H1 (cell line): ENCODE results near the gene WBP1L. TPM values are rescaled to one million over a fixed set of nuclear protein-coding genes. Genes with fewer than 3 reads are reported as not detected.

Experiments used
- CHD7 ChIP-seq: fragments of 300-600 bp; sonication (generic); IDR thresholded peaks from 2 replicates; pipeline ENCODE4 v1.7.1; 2012; ENCODE audit warnings: low read length, moderate library complexity, mild to moderate bottlenecking, inconsistent platforms; ENCODE audit not compliant: insufficient replicate concordance
- CTCF ChIP-seq, 3 experiments: IDR thresholded peaks; 1 replicate in 2 of 3; 2 replicates in 1 of 3; pipeline versions ENCODE4 v1.5.1 to v1.6.1; 2011; ENCODE audit warnings: low read length in 3 of 3, mild to moderate bottlenecking in 3 of 3, inconsistent platforms in 2 of 3, low read depth in 1 of 3, moderate library complexity in 1 of 3; ENCODE audit not compliant: insufficient read depth in 1 of 3; ENCODE audit errors: control extremely low read depth in 1 of 3
- MAX ChIP-seq: IDR thresholded peaks from 2 replicates; pipeline ENCODE4 v1.6.1; 2012; ENCODE audit warnings: inconsistent platforms
- polyA plus RNA-seq, 7 experiments: library from polyadenylated mRNA; depleted of rRNA in 3 of 7; stranded (reverse) in 5 of 7; unstranded in 2 of 7; fragments of >200 nt in 5 of 7; fragments of 200-250 nt in 2 of 7; gene quantifications; 1 replicate in 5 of 7; 2 replicates in 1 of 7; 4 replicates in 1 of 7; pipeline versions ENCODE4 v1.2.1 to v1.2.3, GENCODE V29; 2011 to 2013; ENCODE audit warnings: missing spikeins in 2 of 7, mixed read lengths in 2 of 7
- total RNA-seq: library from RNA; stranded (reverse); fragmentation: NEBNext Ultra II Directional; extraction: Animal tissue kit (Norgen Biotek cat#: 25700); gene quantifications from 2 replicates; pipeline ENCODE4 v1.2.1, GENCODE V29; 2021

WBP1L gene
- total and polyA plus RNA-seq, 2 of the 8 experiments (the other 6 are each of a cell fraction or from before 2014, with no cell fraction given): 26.6 to 29.9 TPM

GRCh38 chr10:102712089-102712488 is 31.7 kb upstream of the WBP1L start (continued):
- TF ChIP-seq CTCF (IDR thresholded peaks at IDR 0.05; ENCODE audit: control extremely low read depth in 1 of 3, insufficient read depth in 1 of 3, low read depth in 1 of 3, low read length in 3 of 3) (no peak), MAX (no peak), CHD7 (no peak)
